Gastroesophageal sphincter (tissue), 3 donors: Measurements from ENCODE around the gene PRKACG.

Source experiments
- EP300 ChIP-seq: sonication (generic); formaldehyde crosslinking; IDR thresholded peaks from one replicate; pipeline ENCODE4 v1.6.1; 2017; ENCODE audit warnings: antibody characterized with exemption, mild to moderate bottlenecking
- POLR2A ChIP-seq, 2 donors: fragments of 450-650 bp; IDR thresholded peaks; one replicate each; pipeline ENCODE4 v1.6.1; 2017; ENCODE audit warnings: antibody characterized with exemption in 2 of 2, mild to moderate bottlenecking in 2 of 2, moderate library complexity in 1 of 2
- POLR2AphosphoS5 ChIP-seq: sonication (generic); formaldehyde crosslinking; IDR thresholded peaks from one replicate; pipeline ENCODE4 v1.6.1; 2017; ENCODE audit warnings: antibody characterized with exemption
- TF ChIP-seq, protein P1 (sequence below), 4 experiments: fragments of 200-600 bp in 2 of 4; fragments of 450-650 bp in 2 of 4; sonication (generic) in 1 of 4; IDR thresholded peaks; one replicate each; pipeline ENCODE4 v1.5.1; 2017 to 2019; ENCODE audit warnings: antibody characterized with exemption in 4 of 4, mild to moderate bottlenecking in 2 of 4, moderate library complexity in 2 of 4

DNA sequence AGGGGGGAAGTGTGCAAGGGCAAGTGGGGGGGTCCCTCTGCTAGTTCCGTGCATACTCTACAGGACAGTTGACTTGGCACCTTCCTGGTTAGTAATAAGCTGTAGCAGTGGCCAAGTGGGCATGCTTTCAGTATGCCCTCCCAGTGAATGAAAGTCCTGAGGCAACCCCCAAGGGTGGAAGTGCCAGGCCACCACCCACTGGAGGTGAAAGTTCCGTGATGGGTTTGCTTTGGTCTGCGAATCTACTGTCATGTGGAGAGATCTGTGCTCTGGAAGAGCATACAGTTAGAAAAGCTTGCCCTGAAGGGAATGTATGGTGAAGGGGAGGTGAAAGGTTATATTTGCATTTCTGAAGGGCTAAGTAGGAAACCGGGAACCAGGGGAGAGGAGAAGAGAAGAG is 31.9 kb upstream of the PRKACG start:
- no peak for TF ChIP-seq POLR2AphosphoS5
- TF ChIP-seq, protein P1, sequence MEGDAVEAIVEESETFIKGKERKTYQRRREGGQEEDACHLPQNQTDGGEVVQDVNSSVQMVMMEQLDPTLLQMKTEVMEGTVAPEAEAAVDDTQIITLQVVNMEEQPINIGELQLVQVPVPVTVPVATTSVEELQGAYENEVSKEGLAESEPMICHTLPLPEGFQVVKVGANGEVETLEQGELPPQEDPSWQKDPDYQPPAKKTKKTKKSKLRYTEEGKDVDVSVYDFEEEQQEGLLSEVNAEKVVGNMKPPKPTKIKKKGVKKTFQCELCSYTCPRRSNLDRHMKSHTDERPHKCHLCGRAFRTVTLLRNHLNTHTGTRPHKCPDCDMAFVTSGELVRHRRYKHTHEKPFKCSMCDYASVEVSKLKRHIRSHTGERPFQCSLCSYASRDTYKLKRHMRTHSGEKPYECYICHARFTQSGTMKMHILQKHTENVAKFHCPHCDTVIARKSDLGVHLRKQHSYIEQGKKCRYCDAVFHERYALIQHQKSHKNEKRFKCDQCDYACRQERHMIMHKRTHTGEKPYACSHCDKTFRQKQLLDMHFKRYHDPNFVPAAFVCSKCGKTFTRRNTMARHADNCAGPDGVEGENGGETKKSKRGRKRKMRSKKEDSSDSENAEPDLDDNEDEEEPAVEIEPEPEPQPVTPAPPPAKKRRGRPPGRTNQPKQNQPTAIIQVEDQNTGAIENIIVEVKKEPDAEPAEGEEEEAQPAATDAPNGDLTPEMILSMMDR (IDR thresholded peaks at IDR 0.05): no peak
- TF ChIP-seq POLR2A (IDR thresholded peaks at IDR 0.05): no peak
- TF ChIP-seq EP300: no peak
